ENCODE results near the gene BMX. TPM values are rescaled to one million over a fixed set of nuclear protein-coding genes. Genes with fewer than 3 reads are reported as not detected.

BMX gene
- total RNA-seq, 1 experiment from 2014 or later: 0.34 TPM

- DNase-seq (ENCODE audit: low read depth): no peak
Measured at GRCh38 chrX:15567886-15568616, 67.4 kb downstream of the BMX start.

GRCh38 chrX:15570145-15570544 is 69.5 kb downstream of the BMX start:
- DNase-seq (ENCODE audit: low read depth): no peak

- DNase-seq (ENCODE audit: low read depth): no peak
Measured at GRCh38 chrX:15574017-15574416, 73.4 kb downstream of the BMX start.

GRCh38 chrX:15576019-15576418 is 75.4 kb downstream of the BMX start:
- DNase-seq (ENCODE audit: low read depth): no peak

- no peak for DNase-seq (ENCODE audit: low read depth)
Measured at GRCh38 chrX:15579778-15580747, 79.5 kb downstream of the BMX start.

GRCh38 chrX:15594371-15594770 is 93.8 kb downstream of the BMX start:
- no peak for DNase-seq (ENCODE audit: low read depth)

GRCh38 chrX:15598026-15598425 is 97.4 kb downstream of the BMX start:
- no peak for DNase-seq (ENCODE audit: low read depth)

GRCh38 chrX:15599461-15599860 is 98.9 kb downstream of the BMX start:
- no peak for DNase-seq (ENCODE audit: low read depth)

GRCh38 chrX:15600049-15600448 is 99.4 kb downstream of the BMX start:
- DNase-seq (ENCODE audit: low read depth): no peak

- no peak for DNase-seq (ENCODE audit: low read depth)
Measured at GRCh38 chrX:15600745-15601144, 100.1 kb downstream of the BMX start, which contains the start of gene ACE2. Gene ACE2, minus strand, starts transcription at chrX:15600960. Its CDS starts 49 bp downstream, at chrX:15600911.

GRCh38 chrX:15601932-15602331 is 101.3 kb downstream of the BMX start:
- DNase-seq (ENCODE audit: low read depth): no peak

- no peak for DNase-seq (ENCODE audit: low read depth)
Measured at GRCh38 chrX:15602761-15603160, 102.2 kb downstream of the BMX start.

GRCh38 chrX:15605226-15605625 is 104.6 kb downstream of the BMX start:
- no peak for DNase-seq (ENCODE audit: low read depth)

Other genes starting within 250 kb of the BMX start
- gene ASB9, start 230.7 kb upstream of the BMX start, total RNA-seq (2014; rRNA removed; shearing (Covaris generic)): 12.2 and 18.1 TPM in 2 replicates
- not detected in 2 replicates for gene ASB11, start 185.2 kb upstream of the BMX start, total RNA-seq (2014; rRNA removed; shearing (Covaris generic))
- gene PIGA, start 165.3 kb upstream of the BMX start, total RNA-seq (2014; rRNA removed; shearing (Covaris generic)): 6.5 and 7.2 TPM in 2 replicates
- 0.37 TPM in 1 of 2 replicates, not detected in the other for gene VEGFD, start 116.4 kb upstream of the BMX start, total RNA-seq (2014; rRNA removed; shearing (Covaris generic))
- 15.6 and 19.3 TPM in 2 replicates for gene PIR, start 7.5 kb upstream of the BMX start, total RNA-seq (2014; rRNA removed; shearing (Covaris generic))
- gene ACE2, start 100.2 kb downstream of the BMX start, total RNA-seq (2014; rRNA removed; shearing (Covaris generic)): not detected in 2 replicates
- not detected in 2 replicates for gene CLTRN, start 164.0 kb downstream of the BMX start, total RNA-seq (2014; rRNA removed; shearing (Covaris generic))
- gene CA5B, start 237.5 kb downstream of the BMX start, total RNA-seq (2014; rRNA removed; shearing (Covaris generic)): 1.2 and 1.6 TPM in 2 replicates